HG03558 (cell line): ENCODE results near the gene SELENOI.
"Not testable (repeated sequence)": the region's sequence is repeated elsewhere in the genome, so short reads cannot be mapped to it uniquely, and the experiment has no call there.

ENCODE experiments used
- ATAC-seq: cut with Tn5 transposase; IDR thresholded peaks from one replicate; pipeline ENCODE4 v1.9.1; 2021; ENCODE audit warnings: moderate number of reproducible peaks; ENCODE audit not compliant: unreplicated experiment; ENCODE audit errors: extremely low read depth

The SELENOI gene

DNA sequence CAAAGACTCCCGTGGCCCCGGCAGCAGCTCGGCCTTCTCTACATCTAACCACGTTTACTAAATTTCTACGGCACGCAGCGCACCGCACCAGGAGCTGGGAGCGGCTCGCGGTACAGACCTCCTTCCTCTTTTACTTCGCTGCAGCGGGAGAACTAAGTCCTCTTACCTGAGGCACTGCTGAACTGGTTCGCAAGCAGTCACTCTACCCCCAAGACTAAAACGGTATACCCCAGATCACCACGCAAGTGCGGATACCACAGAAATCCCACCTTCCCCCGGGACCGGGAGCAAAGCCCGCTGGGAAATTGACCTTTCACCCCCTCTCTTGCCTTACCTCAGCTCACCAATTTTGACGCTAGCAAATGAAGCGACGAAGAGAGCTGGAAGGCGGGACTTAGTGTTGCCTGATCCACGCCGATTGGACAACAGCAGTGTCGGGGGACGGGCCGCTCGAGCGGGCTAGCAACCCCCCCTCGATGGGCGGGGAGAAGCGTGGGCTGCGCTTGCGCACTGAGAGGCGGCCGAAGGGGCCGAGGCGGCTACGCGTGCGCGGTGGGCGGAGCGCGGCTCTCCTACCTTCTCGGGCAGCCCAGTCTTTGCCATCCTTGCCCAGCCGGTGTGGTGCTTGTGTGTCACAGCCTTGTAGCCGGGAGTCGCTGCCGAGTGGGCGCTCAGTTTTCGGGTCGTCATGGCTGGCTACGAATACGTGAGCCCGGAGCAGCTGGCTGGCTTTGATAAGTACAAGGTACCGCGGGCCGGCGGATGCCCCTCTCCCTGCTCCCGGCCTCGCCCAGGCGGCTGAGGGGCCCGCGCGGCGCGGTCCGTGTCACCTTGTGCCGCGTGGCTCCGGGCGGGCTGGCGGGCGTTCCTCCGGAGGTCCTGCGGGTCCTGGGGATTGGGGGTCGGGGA is at the start of gene SELENOI:
TSS of gene SELENOI (plus strand) at position 599 of the 909 bp plus-strand sequence. CDS start at position 689, 90 bp downstream.
- peak; percentile 95 for ATAC-seq

- ATAC-seq: no peak
Observed at GRCh38 chr2:26297061-26297460, 48.9 kb upstream of the SELENOI start.

DNA sequence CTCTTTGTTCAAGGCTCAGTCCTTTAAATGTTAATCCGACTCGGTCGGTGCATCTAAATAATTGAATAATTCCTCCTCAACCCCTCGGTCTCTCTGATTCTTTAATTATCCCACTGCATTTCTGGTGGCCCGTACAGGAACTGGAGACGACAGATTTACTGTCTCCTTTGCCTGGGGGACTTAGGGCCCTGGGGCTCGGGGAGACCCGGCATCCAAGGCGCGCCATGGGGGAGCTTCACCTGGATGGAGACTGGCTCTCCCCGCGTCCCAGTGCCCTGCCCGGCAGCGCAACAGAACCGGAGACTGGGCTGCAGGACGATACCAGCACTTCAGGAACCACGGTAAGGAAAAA is 47.7 kb upstream of the SELENOI start:
- no peak for ATAC-seq

GRCh38 chr2:26298638-26299393 is 47.1 kb upstream of the SELENOI start:
- ATAC-seq: no peak

DNA sequence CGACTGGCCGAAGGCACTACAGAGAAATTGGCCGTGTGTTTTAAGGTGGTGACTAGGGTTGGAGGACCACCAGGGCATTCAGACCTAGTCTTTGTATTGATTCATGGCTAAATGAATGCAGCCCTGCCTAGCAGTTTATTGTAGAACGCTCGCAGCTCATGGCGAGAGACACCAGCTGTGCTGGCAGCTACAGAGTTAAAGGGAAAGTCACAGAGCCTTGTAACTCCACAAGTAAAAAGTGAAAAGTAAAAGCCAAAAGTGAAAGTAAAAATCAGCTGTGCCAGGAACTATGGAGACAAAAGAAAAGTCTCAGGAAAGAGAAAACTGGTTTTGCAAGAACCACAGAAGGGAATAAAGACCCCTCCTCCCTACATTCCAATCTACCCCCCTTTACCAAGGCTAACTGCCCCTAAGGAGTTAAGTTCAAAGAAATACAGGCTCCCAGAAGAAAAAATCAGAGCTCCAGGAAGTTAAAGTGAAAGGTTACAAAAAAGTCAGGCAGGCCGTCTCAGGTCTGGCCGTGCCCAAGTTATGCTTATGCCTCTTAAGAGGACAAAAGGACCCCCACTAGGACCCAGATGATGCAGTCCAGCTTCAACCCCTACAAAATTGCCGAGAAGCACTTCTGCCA is 46.4 kb upstream of the SELENOI start:
- ATAC-seq: no peak

- no peak for ATAC-seq
Observed at GRCh38 chr2:26300234-26300925, 45.6 kb upstream of the SELENOI start.

DNA sequence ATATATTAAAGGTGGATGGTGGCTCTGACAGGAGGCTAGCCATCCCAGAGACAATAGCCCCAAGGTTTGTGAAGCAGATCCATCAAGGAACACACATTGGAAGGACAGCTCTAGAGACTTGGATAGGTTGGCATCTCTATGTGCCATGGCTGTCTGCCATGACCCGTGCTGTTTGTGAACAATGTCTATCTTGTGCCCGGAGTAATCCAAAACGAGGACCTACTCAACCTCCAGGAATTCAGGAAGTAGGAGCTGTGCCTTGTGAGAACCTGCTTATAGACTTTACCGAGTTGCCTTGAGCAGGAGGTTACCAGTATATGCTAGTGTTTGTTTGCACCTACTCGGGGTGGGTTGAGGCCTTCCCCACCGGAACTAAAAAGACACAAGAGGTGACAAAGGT is 43.1 kb upstream of the SELENOI start:
- ATAC-seq: no peak

DNA sequence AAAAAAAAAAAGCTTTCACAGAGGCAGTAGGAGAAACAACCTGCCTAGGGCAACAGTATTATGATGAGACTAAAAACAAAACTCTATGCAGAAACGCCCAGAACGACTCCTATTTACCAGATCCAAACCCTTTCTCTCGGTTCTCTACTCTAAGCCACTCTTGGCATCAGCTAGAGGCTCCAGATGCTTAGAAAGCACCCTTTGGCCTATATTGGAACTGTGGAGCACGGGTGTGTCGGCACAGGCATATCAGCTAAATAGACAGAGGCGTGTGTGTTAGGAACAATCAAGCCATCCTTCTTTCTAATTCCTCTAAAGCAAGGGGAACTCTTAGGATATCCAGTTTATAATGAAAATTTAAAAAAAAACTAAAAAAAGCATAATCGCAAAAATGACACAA is 40.8 kb upstream of the SELENOI start:
- ATAC-seq: not testable (repeated sequence)

- ATAC-seq: no peak
Observed at GRCh38 chr2:26305540-26305939, 40.4 kb upstream of the SELENOI start.

DNA sequence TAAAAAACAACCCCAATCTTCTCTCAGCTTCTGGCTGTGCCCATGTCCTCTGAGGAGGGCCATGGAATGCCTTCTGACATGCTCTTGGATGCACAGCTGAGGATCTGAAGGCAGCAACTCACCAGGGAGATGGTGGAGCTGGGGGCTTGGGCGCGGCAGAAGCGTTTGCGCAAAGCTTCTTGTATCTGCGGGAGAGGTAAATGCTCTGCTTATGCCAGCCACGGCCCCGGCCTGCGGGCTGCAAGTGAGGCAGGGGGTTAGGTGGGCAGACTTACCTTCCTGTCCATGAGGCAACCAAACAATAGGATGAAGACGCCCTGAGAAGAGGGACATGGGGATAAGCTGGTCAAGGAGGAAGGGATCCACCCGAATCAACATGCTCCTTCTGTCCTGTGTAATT is 36.0 kb upstream of the SELENOI start:
- ATAC-seq: no peak

DNA sequence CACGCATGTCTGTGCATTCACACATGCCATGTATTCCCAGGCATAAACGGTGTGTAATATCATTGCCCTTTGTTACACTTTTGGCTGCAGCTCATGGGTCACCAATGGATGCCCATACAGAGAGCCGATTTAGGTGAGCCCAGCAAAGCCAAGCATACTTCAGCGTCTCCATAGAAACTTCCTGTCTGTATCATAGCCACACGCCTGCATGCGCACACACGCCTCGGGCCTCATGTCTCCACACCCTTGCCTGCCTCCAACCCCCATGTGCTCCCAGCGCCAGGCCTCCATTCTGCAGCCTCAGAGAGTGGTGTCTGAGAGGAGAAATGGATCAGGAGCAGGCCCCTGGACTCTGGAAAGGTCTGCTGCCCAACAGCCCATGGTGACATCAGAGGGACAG is 33.5 kb upstream of the SELENOI start:
- no peak for ATAC-seq

DNA sequence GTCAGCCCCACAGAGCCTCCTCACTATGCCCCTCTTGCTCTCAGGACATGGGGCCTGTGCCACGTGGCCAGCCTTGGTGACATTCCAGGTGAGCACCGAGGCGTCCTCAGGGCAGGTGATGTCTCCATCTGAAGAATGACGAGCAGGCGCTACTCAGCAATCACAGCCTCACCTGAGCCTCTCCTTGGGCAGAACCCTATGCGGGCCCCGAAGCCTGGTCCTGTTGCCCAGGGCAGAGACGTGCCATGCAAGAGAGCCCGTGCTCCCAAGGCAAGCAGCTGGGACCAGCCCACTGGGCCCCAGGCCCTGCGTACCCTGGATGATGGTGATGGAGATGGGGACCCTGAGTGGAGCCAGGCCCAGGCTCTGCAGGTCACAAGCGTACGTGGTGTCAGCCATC is 32.5 kb upstream of the SELENOI start:
- no peak for ATAC-seq

- ATAC-seq: no peak
Observed at GRCh38 chr2:26314243-26314642, 31.7 kb upstream of the SELENOI start.

GRCh38 chr2:26316041-26316440 is 29.9 kb upstream of the SELENOI start:
- ATAC-seq: no peak

DNA sequence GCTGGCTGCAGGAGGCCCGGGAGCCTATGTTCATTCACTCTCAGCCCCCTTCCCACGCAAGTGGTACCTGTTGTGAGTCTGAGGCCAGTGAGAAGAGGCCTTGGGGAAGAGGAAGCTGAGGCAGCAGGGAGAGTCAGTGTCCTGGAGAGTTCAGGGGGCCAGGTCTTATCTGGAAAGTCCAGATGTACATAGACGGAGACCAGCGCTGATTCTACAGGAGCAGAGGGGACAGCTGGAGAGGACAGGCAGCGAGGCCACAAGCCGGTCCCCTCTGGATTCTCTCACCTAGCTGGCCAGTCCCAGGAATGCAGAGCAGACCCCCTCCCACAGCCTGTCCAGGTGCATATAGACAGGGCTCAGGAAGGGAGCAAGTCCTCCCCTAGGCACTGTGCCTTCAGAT is 29.1 kb upstream of the SELENOI start:
- ATAC-seq: no peak

DNA sequence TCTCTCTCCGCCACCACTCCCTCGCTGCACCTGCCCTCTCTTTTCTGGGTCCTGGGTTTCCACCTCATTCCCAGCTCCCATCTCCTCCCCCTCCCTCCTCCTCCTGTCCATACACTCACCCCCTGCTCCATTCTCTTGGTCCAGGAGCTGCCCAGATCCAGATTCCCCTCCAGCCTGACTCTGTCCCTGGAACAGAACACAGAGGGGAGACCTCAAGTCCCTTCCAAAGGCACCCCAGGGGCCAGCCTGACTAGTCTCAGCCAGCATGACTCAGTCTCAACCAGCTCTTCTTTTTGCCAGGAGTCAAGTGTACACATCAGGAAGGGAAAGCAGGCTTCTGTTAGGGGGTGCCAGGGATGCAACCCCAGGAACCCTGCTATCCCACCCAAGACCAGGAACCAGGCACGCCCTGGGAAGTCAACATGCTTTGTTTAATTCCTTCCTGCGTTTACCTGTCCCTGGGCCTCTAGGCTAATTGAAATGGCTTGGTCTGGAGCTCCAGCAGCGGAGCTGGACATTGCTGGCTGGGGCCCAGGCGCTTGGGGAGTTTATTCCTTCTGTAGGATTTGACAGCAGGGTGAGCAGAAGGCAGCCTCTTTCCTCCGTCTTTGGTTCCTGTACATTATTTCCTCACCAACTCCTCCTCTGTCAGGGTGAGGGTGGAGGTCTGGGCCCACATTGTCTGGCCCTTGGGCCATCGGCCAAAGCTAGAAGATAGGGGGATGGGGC is 28.4 kb upstream of the SELENOI start:
- ATAC-seq: no peak

DNA sequence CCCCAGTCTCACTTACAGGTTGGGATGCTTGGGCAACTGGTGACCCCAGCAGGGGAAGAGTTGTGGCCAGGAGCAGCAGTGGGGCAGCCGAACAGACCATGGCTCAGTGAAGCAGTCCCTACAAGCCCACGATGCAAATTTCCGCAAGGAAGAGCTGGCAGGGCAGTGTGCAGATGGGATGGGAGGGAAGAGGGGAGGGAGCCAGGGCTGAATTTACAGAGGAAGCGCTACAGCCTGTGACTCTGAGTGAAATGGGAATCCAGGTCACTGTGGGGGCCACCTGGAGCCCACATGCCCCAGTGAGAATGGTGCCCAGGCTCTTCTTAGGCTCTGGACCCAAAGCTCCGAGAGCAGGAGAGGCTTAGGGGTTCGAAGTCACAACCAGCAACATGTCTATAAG is 27.0 kb upstream of the SELENOI start:
- ATAC-seq: no peak

GRCh38 chr2:26324479-26324878 is 21.5 kb upstream of the SELENOI start:
- not testable (repeated sequence) for ATAC-seq

DNA sequence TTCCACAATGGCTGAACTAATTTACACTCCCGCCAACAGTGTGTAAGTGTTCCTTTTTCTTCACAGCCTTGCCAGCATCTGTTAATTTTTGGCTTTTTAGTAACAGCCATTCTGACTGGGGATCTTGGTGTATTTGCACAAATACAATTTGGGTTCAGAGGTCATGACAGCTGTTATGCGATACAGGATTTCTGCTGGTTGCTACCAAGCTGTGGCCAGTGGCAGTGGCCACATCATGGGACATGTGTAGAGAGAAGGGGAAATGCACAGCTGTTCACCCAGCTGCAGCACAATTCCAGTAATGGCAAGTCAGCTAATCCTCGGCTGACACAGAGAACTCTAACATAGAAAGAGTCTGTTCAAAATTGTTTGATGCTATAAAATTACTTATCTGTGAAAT is 21.0 kb upstream of the SELENOI start:
- ATAC-seq: no peak

DNA sequence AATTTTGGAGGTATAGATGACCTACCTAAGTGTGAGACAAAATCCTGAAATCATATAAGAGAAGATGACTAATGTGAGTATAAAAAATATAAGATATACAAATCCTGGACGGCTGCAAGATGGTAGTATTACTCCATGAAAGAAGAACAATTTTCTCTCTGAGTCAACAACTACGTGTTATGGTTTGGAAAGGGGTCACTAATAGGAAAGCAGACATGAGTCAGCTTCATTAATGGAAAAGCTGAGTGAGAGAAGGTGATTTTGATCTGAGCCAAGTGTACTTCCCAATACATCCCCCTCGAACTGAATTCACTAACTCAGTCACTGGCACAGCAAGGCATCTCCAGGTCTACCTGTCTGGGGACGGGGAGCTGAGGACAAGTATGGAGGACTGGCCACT is 20.1 kb upstream of the SELENOI start:
- no peak for ATAC-seq
